HG02610 (cell line): ENCODE measurements around the gene GYG2.
"Not testable (repeated sequence)": the region's sequence is repeated elsewhere in the genome, so short reads cannot be mapped to it uniquely, and the experiment has no call there.

ENCODE experiments used
- ATAC-seq: cut with Tn5 transposase; IDR thresholded peaks from one replicate; pipeline ENCODE4 v1.9.1; 2021; ENCODE audit warnings: mild to moderate bottlenecking, moderate library complexity; ENCODE audit not compliant: unreplicated experiment

The GYG2 gene

DNA sequence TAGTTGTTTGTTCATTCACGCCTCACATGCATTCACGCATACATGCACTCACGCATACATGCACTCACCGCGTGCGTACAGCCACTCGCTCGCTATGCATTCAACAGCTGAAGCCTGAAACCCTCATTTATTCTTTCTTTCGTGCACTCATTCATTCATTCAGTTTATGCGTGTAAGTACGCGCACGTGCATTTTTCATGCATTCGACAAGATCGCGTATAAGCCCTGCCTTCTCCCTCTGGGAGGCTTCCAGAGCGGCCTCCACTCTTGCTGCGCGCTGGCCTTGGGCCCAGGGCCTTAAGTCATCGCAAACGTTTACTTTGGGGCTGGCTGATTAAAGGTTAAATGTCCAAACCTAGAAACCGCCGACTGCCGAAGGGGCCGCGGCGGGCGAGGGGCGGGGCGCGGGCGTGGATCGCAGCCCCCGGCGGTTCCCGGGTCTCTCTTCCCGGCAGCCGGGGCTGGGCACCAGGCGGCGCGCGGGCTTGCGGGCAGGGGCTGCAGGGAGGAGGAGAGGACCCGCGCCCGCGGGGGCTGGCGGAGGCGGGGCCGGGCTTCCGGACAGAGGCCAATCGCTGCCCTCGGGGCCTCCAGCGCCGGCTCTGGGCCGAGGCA lies at the start of gene GYG2:
TSS of gene GYG2 (plus strand) at position 587 of the 615 bp plus-strand sequence. CDS start 1,259 bp downstream, outside the sequence.
- no peak for ATAC-seq

- ATAC-seq, result not testable (repeated sequence)
Measured at GRCh38 chrX:2780472-2781225, 48.1 kb upstream of the GYG2 start.

DNA sequence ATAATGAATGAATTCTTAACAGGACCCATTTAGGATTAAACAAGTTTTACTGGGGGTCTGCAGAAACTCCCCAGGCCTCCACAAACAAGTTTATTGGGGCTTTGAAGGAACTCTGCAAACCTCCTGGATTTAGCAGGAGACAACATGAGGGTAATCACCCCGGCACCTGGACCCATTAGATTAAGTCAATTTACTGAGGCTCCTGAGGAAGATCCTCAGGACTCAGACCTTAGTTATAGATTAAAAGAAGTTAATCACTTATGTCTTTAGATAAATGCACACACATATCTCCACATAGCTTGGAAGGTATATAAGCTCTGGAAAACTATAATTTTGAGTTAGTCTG lies 47.5 kb upstream of the GYG2 start:
- ATAC-seq, result no peak

DNA sequence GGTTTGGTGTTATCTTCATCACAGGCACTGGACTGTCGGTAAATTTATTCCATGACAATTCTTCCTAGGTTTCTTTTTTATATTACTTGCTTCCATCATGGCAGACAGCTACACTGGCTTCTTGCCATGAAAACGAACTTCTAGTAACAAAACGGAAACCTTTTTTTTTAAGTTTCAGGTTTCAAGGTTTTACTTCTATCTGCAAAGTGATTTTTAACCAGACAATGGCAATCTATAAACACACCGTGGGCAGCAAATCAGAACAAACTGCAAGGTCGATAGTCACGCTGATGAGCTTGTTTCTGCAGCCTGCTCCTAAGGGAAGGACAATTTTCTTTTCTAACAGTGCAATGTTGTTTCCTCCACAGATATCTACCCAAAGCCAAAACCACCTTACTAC lies 47.0 kb upstream of the GYG2 start:
- no peak for ATAC-seq

- no peak for ATAC-seq
Measured at GRCh38 chrX:2782171-2782570, 46.6 kb upstream of the GYG2 start.

GRCh38 chrX:2782778-2783177 lies 46.0 kb upstream of the GYG2 start:
- ATAC-seq, result no peak

- no peak for ATAC-seq
Measured at GRCh38 chrX:2784026-2784425, 44.7 kb upstream of the GYG2 start.

- no peak for ATAC-seq
Measured at GRCh38 chrX:2785538-2785937, 43.2 kb upstream of the GYG2 start.

DNA sequence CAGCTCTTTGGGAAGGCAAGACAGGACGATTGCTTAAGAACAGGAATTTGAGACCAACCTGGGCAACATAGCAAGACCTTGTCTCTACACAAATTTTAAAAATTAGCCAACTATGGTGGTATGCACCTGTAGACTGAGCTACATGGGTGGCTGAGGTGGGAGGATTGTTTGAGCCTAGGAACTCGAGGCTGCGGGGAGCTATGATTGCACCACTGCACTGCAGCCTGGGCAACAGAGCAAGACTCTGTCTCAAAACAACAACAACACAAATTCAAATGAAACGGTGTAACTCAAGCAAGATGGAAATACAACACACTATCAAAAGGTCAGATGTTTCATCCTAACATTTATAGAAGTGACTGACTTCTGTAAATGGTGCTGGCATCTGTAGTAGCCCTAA lies 39.8 kb upstream of the GYG2 start:
- ATAC-seq, result no peak

DNA sequence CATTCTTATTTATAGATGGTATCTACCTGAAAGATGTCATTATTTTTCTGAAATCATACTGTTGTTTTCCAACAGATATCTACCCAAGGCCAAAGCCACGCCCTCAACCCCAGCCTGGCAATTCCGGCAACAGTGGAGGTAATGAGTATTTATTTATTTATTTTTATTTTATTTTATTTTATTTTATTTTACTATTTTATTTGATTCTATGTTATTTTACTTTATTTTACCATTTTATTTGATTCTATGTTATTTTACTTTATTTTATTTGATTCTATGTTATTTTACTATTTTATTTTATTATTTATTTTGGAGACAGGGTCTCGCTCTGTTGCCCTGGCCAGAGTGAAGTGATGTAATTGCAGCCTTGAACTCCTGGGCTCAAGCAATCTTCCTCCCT lies 39.2 kb upstream of the GYG2 start:
- no peak for ATAC-seq

- ATAC-seq, result no peak
Measured at GRCh38 chrX:2793752-2794151, 35.0 kb upstream of the GYG2 start.

- no peak for ATAC-seq
Measured at GRCh38 chrX:2794336-2794735, 34.4 kb upstream of the GYG2 start.

GRCh38 chrX:2796808-2797207 lies 31.9 kb upstream of the GYG2 start:
- ATAC-seq, result not testable (repeated sequence)

GRCh38 chrX:2799369-2799768 lies 29.4 kb upstream of the GYG2 start:
- no peak for ATAC-seq

DNA sequence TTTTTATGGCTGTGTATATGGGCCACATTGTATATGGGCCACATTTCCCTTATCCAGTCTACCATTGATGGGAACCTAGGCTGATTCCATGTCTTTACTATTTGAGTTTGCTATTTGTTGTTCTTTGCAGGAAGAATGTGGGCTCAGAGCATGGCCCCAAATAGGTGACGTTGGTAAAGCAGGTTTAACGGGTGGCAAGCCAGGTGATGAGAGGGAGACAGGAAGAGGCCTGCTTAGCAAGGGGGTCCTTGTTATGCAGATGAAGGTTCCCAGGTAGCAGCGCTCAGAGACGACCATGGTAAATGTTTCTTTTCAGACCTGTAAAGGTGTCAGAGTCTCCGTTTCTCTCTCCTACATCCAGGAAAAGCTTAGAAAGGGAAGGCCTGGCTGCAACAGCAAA lies 28.8 kb upstream of the GYG2 start:
- not testable (repeated sequence) for ATAC-seq

- no peak for ATAC-seq
Measured at GRCh38 chrX:2801223-2801622, 27.5 kb upstream of the GYG2 start.

GRCh38 chrX:2802376-2803090 lies 26.2 kb upstream of the GYG2 start:
- not testable (repeated sequence) for ATAC-seq

GRCh38 chrX:2803486-2803885 lies 25.2 kb upstream of the GYG2 start:
- not testable (repeated sequence) for ATAC-seq

- ATAC-seq, result not testable (repeated sequence)
Measured at GRCh38 chrX:2804106-2804843, 24.5 kb upstream of the GYG2 start.

DNA sequence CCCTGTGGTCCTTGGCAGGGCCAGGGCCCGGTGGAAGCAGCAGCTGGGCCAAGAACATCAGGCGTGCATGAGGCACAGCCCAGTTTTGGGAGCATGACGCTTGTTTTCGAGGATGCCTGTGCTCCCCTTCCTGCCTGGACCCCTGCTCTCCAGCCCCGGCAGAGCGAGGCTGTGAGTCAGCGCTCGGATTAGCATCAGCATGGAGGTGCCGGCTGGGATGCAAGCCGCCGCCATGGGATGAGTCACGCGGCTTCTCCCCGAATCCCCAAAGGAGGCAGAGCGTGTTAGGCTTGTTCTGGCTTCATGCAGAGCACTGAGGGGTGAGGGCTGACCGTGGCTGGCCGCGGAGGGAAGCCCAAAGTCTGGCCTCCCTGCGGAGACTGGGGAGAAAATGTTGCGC lies 23.9 kb upstream of the GYG2 start:
- ATAC-seq, result not testable (repeated sequence)

DNA sequence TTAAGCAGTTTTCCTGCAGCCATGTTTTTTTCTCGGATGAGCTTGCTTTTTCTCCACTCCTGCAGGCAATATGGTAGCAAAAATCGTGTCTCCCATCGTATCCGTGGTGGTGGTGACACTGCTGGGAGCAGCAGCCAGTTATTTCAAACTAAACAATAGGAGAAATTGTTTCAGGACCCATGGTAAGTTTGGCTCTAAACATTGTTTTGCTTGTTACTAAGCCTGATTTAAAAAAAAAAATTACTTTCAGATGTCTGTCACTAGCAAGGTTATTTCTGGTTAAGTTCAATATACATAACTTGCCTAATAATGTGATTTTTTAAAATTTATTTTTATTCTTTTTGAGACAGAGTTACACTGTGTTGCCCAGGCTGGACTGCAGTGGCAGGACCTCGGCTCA lies 17.5 kb upstream of the GYG2 start:
- ATAC-seq, result no peak
